HG02642 (cell line): Measurements from ENCODE around the gene SLC29A3.

Experiments used
- ATAC-seq: cut with Tn5 transposase; IDR thresholded peaks from one replicate; pipeline ENCODE4 v1.9.1; 2021; ENCODE audit warnings: mild to moderate bottlenecking; ENCODE audit not compliant: unreplicated experiment, poor library complexity

Gene SLC29A3

DNA sequence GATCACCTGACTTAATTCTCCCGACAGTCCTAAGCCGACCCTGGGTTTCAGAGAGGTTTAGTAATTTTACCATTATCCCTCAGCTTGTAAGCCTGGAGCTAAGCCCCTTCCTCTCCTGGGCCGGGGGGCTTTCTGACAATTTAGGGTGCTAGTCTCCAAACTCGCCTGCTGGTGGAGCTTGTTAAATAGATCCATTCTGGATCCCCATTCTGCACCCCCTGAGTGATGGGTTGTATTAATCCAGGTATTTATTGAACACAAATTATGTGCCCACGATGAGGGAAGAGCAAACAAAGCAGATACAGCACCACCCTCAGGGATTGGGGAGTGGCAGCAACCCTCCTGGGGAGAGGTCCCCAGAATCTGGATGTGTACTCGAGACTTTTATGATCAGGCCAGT is 1.3 kb upstream of the SLC29A3 start:
- ATAC-seq = no peak

DNA sequence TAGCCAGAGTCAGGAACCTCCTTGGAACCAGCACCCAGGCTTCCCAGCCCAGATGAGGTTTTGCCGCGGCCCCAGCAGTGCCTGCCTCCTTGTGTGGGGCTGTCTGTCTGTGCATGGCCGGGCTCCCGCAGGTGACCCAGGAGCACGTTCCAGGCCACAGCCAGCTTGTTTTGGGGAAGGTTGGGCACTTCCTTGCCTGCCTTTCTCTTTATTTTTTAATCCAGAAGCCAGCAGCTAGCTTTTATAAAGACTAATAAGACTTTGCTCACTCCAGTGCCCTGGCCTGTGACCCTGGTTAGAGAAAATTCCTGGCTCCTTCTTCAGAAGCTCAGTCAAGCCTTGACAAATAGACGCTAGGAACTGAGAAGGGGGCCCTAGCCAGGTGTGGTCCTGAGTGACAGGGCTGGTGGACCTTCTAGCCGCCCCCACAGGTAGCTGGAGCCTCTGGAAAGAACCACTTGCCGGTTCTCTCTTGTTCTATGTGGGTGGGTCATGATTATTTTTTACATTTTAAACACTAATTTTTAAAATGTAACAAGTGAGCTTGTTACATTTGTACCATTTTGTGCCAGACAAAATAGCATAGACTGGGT is 837 bp downstream of the SLC29A3 start:
- ATAC-seq = no peak

GRCh38 chr10:71320592-71320991 is 1.5 kb downstream of the SLC29A3 start:
- ATAC-seq = no peak

- no peak for ATAC-seq
Observed at GRCh38 chr10:71321386-71321785, 2.3 kb downstream of the SLC29A3 start.

DNA sequence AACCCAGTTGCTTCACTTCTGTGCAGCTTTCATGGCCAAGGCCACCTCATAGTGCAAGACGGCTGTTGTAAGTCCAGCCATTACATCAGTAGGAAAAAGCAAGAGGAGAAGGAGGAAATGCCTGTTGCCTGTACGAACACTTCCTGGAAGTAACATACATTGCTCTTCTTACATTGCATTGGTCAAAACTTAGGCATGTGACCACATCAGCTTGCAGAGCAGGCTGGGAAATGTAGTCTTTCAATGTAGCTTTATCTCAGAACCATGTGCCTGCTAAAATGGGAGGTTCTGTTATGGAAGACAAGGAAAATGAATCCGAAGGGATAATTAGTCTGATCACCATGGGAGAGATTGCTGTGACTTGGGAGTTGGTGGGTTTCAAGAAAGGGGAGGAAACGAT is 4.3 kb downstream of the SLC29A3 start:
- ATAC-seq = no peak

- no peak for ATAC-seq
Observed at GRCh38 chr10:71324743-71325142, 5.7 kb downstream of the SLC29A3 start.

- no peak for ATAC-seq
Observed at GRCh38 chr10:71325267-71325666, 6.2 kb downstream of the SLC29A3 start.

DNA sequence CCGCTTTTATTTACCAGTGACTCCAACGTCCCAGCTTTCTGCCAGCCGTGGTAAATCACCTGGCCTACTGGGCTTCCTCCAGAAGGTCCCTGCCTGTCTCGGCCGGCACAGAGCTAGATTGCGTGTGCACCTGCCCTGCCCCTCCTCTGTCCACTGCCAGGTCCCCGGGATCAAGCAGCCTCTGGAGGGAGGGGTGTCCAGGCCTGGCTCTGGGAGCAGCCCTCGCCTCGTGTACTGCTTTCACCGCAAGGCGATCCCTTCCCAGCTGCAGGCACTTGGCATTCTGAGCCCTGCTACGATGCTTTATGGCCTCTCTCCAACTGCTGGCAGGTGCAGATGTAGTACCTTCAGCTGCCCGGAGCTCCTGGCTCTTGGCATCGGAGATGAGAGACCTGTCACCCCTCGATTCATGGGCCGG is 7.4 kb downstream of the SLC29A3 start:
- no peak for ATAC-seq

- no peak for ATAC-seq
Observed at GRCh38 chr10:71330789-71331404, 11.8 kb downstream of the SLC29A3 start.

DNA sequence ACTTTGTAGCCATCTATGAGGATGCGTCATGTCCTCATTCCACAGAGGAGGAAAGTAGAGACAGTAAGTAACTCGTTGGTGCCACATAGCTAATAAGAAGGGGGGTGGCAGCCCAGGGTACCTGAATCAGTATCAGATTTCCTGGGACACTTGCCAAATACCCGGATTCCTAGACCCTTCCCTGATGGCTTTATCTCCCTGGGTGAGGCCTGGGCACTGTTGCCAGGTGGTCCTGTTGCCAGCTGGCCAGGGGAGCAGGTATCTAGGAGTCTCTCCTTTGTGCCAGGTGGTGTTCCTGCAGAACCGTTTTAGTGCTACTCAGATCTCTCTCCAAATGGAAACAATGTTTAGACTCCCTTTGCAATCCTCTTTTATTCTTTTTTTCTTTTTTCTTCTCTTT is 12.7 kb downstream of the SLC29A3 start:
- ATAC-seq = no peak

DNA sequence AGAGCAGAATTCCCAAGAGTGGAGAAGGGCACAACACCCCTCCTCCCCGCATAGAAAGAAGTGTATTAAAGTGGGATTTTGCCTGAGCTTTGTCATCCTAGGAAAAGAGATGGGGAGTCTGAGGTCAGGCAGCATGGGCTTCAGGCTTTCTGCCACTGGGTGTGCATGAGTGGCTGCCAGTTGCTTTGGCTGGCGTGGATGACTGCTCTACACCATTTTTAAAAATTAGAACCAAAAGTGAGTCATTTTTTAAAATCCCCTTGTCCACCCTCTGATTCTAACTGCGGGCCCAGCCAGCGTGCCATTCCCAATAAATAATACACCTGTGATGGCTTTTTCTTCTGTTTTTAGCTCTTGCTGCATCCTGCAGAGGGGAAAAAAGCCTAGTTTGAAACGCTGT is 13.4 kb downstream of the SLC29A3 start:
- ATAC-seq = no peak

DNA sequence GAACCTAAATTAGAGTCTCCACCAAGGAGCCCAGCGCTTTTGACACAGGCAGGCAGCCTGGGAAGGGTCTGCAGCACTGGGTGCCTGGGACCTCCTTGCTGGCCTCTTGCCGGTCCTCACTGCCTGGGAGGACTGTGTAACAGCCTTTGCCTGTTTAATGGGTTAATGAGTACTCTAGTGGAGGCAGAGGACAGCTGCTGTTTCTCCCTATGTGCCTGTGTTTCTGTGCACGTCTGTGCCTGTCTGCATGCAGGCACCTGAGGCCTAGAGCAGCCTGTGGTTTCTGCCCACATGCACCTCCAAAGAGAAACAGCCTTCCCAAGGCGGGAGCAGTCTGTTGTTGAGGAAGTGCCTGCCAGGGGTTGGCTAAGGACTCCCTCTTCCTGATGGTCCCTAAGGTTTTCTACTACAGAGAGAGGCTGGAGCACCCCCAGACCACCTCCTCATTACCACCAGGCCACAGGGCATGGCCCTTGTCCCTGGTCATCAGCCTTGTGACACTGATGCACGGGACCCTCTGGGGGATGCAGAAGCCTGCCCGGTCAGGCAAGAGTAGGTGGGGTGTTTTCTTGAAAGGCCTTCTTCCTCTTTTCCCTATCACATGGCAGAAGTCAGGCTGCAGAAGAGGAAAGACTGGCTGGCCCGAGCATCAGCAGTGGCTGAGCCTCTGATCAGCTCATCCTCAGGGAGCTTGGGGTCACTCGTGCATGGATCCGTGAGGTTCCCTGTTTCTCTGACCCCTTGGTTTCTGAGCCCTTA is 14.2 kb downstream of the SLC29A3 start:
- no peak for ATAC-seq

- no peak for ATAC-seq
Observed at GRCh38 chr10:71334221-71334791, 15.2 kb downstream of the SLC29A3 start.

- ATAC-seq = no peak
Observed at GRCh38 chr10:71335173-71335708, 16.2 kb downstream of the SLC29A3 start.

- no peak for ATAC-seq
Observed at GRCh38 chr10:71336632-71337031, 17.6 kb downstream of the SLC29A3 start.

- no peak for ATAC-seq
Observed at GRCh38 chr10:71337219-71337701, 18.2 kb downstream of the SLC29A3 start.

DNA sequence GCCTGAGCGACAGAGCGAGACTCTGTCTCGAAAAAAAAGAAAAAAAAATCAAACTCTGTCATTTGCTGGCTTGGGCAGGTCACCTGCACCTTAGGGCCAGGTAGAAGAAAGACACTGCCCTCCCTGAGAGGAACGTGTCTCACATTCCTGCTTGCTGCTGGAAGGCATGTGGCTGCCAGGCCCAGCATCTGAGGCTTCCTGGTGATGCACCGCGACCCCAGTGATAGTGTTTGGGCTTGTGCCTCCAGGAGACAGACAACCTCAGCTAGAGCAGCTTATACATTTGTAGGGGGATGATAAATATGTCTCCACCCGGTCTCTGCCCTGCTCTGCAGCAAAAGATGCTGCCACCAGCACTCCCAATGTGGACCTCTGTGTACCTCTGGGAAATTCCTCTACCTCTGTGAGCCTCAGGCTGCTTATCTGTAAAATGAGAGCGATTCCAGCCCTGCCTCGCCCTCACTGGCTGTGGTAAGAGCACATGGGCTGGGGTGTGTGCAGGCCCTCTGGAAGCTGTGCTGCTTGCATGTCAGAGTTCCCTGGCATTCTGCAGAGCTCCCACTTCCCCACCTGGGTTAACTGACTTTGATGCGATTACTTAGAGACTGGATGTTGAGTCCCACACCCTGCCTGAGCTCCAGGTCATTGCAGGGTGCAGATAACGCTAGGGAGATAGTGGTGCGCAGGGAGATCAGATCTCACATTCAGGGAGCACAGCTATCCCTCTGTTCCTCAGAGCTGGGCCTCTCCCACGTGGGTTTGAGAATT is 19.9 kb downstream of the SLC29A3 start:
- no peak for ATAC-seq

- no peak for ATAC-seq
Observed at GRCh38 chr10:71339796-71340589, 20.9 kb downstream of the SLC29A3 start.

GRCh38 chr10:71342573-71343391 is 23.7 kb downstream of the SLC29A3 start:
- no peak for ATAC-seq
